Measurements from ENCODE around the gene COPE. TPM values are rescaled to one million over a fixed set of nuclear protein-coding genes. Genes with fewer than 3 reads are reported as not detected.

The COPE gene
- total RNA-seq, 1 experiment from 2014 or later: 177 TPM

GRCh38 chr19:18945297-18945696 lies 26.1 kb upstream of the COPE start:
- intact Hi-C loops (cut with micrococcal nuclease; ENCODE audit: unreplicated experiment) (no loop called here), in situ Hi-C loops (cut with HindIII; ENCODE audit: low pct_unique_long_range_greater_than_20kb, low sequenced_read_pairs) (no loop called here)
- Histone ChIP-seq H3K4me1 (ENCODE audit: control insufficient read depth, insufficient read depth, low read length) (no peaks in the 10 kb centered on the region; the same call in 1 of the 2 replicates), H3K27me3 (ENCODE audit: control insufficient read depth, insufficient read depth, low read length) (no peaks in the 10 kb centered on the region), H3K9me3 (ENCODE audit: control insufficient read depth, insufficient read depth, low read depth, low read length) (no peaks in the 10 kb centered on the region), H3K36me3 (ENCODE audit: control insufficient read depth, insufficient read depth, low read length) (peaks cover 2% of the 10 kb centered on the region; the same call in 1 of the 2 replicates), H3K27ac (ENCODE audit: low read length) (no peak overlapping the region), H3K4me3 (ENCODE audit: low read depth in 2 of 2, low read length in 2 of 2) (no peak overlapping the region)
- ChIA-PET POLR2A (no interaction called here), CTCF (no interaction called here)
- DNase-seq (ENCODE audit: low read depth, low spot score): no peak
- no TSS peak for BruUV-seq (replicated peaks)
- no peak for ATAC-seq
- TF ChIP-seq SIN3A (IDR thresholded peaks at IDR 0.05; ENCODE audit: borderline replicate concordance, insufficient read depth, low read depth, low read length) (no peak), POLR2AphosphoS5 (IDR thresholded peaks at IDR 0.05; ENCODE audit: low read depth, low read length) (no peak), TCF7L2 (IDR thresholded peaks at IDR 0.05; ENCODE audit: low read depth, low read length) (no peak)

- TF ChIP-seq REST (IDR thresholded peaks at IDR 0.05; ENCODE audit: insufficient read depth in 1 of 2, low read depth in 2 of 2, low read length in 1 of 2) (no peak), SIN3A (IDR thresholded peaks at IDR 0.05; ENCODE audit: borderline replicate concordance, insufficient read depth, low read depth, low read length) (no peak), TCF7L2 (IDR thresholded peaks at IDR 0.05; ENCODE audit: low read depth, low read length) (no peak), CTCF (IDR thresholded peaks at IDR 0.05) (no peak), POLR2AphosphoS5 (IDR thresholded peaks at IDR 0.05; ENCODE audit: low read depth, low read length) (no peak)
- POLR2A ChIA-PET: no interaction called here
- CTCF ChIA-PET: no interaction called here
- ATAC-seq (no peak), DNase-seq (ENCODE audit: low read depth, low spot score) (no peak)
- H3K9me3 ChIP-seq (ENCODE audit: control insufficient read depth, insufficient read depth, low read depth, low read length): no peaks in the 10 kb centered on the region
- intact Hi-C loops (cut with micrococcal nuclease; ENCODE audit: unreplicated experiment) (no loop called here), in situ Hi-C loops (cut with HindIII; ENCODE audit: low pct_unique_long_range_greater_than_20kb, low sequenced_read_pairs) (no loop called here)
- no peaks in the 10 kb centered on the region for H3K27me3 ChIP-seq (ENCODE audit: control insufficient read depth, insufficient read depth, low read length)
- no peak overlapping the region for H3K4me3 ChIP-seq (ENCODE audit: low read depth in 2 of 2, low read length in 2 of 2)
- peaks cover 5% of the 10 kb centered on the region for H3K4me1 ChIP-seq (ENCODE audit: control insufficient read depth, insufficient read depth, low read length)
- H3K36me3 ChIP-seq (ENCODE audit: control insufficient read depth, insufficient read depth, low read length): peaks cover 2% of the 10 kb centered on the region; the same call in 1 of the 2 replicates
- BruUV-seq (replicated peaks): no TSS peak
- H3K27ac ChIP-seq (ENCODE audit: low read length): no peak overlapping the region
These were observed 24.3 kb upstream of the COPE start for GRCh38 chr19:18943465-18943864.

DNA sequence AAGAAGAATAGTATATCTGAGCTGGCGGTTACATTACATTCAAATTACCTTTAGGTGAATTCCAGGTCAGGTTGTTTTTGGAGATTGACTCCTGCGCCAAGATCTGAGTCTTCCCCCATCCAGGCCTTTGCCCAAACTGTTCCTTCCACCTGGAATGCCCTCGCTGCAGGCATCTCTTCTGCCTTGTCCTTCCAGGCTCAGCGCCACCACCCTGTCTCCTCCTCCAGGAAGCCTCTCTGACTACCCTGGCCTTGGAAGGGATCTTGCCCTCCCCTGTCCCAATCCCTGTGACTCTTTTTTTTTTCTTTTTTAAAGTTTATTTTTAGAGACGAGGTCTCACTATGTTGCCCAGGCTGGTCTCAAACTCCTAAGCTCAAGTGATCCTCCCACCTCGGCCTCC lies 23.5 kb upstream of the COPE start:
- DNase-seq (ENCODE audit: low read depth, low spot score) (no peak), ATAC-seq (no peak)
- Histone ChIP-seq H3K9me3 (ENCODE audit: control insufficient read depth, insufficient read depth, low read depth, low read length) (no peaks in the 10 kb centered on the region), H3K27me3 (ENCODE audit: control insufficient read depth, insufficient read depth, low read length) (no peaks in the 10 kb centered on the region), H3K4me3 (ENCODE audit: low read depth in 2 of 2, low read length in 2 of 2) (no peak overlapping the region), H3K4me1 (ENCODE audit: control insufficient read depth, insufficient read depth, low read length) (peaks cover 5% of the 10 kb centered on the region), H3K36me3 (ENCODE audit: control insufficient read depth, insufficient read depth, low read length) (peaks cover 2% of the 10 kb centered on the region; the same call in 1 of the 2 replicates), H3K27ac (ENCODE audit: low read length) (no peak overlapping the region)
- in situ Hi-C loops (cut with HindIII; ENCODE audit: low pct_unique_long_range_greater_than_20kb, low sequenced_read_pairs) (no loop called here), intact Hi-C loops (cut with micrococcal nuclease; ENCODE audit: unreplicated experiment) (no loop called here)
- TF ChIP-seq REST (IDR thresholded peaks at IDR 0.05; ENCODE audit: insufficient read depth in 1 of 2, low read depth in 2 of 2, low read length in 1 of 2): no peak
- no peak for TF ChIP-seq SIN3A (IDR thresholded peaks at IDR 0.05; ENCODE audit: borderline replicate concordance, insufficient read depth, low read depth, low read length)
- TF ChIP-seq POLR2AphosphoS5 (IDR thresholded peaks at IDR 0.05; ENCODE audit: low read depth, low read length): no peak
- TF ChIP-seq CTCF (IDR thresholded peaks at IDR 0.05): no peak
- TF ChIP-seq TCF7L2 (IDR thresholded peaks at IDR 0.05; ENCODE audit: low read depth, low read length): no peak
- ChIA-PET CTCF (interaction anchor here (0.7 kb wide), 1 partner anchor 30 kb away, joined by 6 read pairs; no protein-coding TSS in a partner anchor), POLR2A (interaction anchor here (0.5 kb wide), 1 partner anchor 41 kb away, joined by 3 read pairs; no protein-coding TSS in a partner anchor)
- BruUV-seq (replicated peaks): no TSS peak

Data from Panc1 (cell line).